CD1c-positive myeloid dendritic cell (primary cell): ENCODE data around the gene ZNF775.

ENCODE experiments used
- DNase-seq: peaks from one replicate; pipeline ENCODE4 v3.0.0-alpha.2; 2016; ENCODE audit errors: extremely low spot score

Gene ZNF775

DNA sequence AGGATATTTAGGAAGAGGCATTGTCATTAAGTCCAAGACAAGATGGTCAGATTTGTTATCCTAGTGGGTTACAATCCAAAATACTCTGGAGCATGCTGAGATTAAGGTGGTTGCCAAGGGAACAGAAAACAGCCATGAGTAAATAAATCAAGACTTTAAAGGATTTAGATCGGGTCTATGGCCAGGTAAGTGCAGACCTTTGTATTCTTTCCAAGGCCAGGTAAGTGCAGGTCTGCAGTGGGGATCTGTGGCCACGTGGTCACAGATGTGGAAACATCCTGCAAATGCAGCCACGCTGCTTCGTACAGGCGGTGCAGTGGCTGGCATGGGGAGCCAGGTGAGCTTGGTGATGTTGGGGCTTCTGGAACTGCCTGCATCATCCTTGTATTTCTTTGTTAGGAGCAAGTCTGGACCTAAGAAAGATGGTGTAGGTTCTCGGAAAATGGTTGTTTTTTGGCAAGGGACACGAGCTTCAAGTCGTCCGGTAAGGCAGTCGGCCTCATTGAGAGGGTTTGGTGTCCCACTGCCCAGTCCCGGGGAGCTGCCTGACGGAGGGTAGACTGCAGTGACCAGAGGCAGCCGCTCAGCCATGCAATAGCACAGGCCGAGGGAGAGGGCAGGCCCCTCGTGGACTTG is 21.8 kb downstream of the ZNF775 start:
- DNase-seq = no peak

DNA sequence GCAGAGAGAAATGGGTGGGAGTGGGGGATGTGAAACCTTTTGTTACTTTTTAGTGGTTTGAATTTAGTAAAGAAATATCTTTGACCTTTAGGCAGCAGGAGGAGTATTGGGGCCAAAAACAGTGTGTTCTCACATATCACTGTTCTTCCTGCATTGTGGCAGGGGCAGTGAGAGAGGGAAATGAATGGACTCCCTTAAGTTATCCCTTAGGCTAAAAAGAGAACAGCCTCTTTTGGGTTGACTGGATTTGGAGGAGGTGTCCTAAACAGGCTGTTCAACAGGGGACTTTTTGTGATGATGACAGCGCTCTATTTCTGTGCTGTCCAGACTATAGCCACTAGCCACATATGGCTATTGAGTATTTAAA is 22.3 kb downstream of the ZNF775 start:
- peak; percentile 18 for DNase-seq

DNA sequence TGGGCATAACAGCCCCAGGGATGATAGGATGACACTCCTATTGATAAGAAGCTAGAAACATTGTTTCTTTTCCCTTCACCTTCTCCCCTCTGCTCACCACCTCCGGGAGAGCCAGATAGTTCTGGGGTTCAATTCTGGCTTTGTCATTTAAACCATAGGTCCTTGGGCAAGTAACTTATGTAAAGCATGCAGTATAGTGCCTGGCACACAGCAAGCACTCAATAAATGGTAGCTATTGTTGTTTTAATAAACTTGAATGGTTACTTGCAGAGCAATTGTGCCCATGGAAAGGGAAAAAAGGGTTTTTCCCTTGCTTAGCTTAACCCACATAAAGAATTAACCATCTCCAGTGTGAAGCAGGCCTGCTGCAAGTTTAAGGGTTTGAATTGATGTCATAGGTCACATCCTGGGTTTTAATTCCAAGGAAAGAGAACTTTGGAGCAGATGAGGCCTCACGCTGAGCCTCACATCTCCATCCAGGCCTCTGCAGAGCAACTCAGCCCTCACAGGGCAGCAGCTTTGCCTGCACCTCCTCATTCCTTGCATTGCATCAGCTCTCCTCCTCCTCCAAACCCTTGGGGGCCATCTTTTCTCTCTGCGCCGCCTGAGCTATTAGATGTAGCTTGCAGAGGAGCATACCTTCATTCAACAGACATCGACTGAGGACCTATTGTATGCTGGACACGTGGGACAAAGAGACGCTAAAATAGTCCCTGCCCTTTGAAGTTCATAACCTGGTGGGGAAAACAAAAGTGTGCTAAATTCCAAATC is 22.9 kb downstream of the ZNF775 start:
- DNase-seq = no peak

DNA sequence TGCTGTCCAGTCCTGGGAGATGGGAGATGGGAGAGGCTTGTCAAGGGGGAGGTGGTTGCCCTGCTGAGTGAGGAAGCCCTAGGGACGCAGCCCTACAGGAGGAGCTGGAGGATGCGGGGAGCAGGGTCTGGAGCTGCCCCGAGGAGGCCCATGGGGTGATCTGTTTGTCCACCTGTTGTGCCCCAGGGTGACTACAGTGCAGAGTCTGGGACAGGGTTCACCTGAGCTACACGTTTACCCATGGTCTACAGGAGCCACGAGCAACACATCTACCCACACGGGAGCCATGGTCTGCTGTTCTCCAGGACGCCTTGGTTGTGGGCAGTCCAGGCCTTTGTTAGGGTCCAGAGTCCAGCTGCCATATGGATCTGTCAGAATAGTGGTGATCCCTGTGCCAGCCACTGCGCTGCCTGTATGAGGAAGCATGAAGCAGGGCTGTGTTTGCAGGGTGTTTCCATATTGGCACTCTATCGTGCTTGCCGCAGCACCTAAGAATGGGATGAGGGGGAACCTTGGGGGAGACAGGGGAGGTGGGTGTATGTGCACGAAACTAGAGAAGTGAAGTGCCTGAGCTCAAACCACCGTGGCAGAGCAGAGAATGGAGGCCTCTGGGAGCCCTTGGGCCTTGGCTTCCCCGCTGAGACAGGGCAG is 23.7 kb downstream of the ZNF775 start:
- DNase-seq = no peak

DNA sequence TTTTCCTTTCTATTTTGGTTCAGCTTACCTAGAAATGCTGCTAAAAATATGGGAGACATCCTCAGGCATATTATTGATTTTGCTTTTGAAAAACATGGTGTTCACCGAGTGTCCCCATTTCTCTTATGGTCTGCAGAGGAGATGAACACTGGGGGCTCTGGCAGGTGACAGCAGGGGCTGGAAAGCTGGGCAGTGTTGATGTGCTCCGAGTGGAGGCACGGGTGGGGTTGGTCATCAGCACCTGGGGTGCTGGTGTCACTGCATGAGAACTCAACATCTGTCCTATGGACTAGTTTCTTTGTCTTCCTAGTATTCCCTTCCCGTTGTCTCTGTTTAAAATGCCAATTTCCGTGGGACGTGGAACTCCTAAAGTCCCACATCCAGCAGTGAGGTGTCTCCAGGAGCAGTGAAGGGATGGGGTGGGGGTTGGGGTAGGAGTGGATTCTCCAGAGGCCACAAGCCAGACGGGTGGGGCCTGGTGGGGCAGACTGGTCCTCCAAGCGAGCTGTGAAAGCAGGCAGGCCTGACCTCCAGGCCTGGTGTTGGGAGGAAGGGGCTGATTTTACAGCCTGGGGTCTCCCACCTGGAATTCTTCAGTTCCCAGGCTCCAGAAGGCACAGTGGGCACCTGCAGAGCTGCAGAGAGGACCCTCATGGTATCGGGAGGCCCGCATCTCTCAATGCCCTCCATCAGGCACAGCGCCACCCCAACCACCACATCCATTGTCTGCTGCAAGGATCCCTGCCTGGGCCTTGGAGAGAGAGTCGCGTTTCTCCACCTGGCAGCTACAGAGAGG is 24.4 kb downstream of the ZNF775 start:
- DNase-seq = no peak

DNA sequence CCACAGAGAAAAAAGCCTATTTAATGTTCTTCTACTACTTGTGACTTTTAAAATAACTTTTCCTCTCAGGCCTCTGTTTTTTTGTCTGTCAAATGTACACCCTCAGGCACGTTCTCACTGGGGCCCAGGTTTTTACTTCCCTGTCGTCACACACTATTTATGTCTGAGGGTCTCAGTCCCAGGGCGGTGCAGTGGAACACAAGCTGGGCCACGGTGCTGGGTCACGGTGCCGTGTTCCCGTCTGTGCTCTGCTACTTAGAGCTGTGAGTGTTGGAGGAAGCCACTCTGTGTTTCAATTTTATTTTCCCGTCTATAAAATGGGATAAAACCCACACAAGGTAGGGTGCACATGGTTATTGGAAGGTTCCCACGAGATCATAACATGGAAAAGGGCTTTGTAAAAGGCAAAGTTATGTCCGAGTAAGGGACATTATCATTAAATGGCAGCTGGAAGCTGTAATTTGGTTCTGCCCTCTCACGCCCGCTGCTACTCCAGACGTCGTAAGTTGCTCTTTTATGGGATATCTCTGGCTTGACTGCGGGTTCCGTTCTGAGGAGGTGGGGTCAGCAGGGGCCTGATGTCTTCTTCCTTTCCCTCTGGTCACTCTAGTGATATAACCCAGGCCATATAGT is 25.2 kb downstream of the ZNF775 start:
- DNase-seq = no peak

DNA sequence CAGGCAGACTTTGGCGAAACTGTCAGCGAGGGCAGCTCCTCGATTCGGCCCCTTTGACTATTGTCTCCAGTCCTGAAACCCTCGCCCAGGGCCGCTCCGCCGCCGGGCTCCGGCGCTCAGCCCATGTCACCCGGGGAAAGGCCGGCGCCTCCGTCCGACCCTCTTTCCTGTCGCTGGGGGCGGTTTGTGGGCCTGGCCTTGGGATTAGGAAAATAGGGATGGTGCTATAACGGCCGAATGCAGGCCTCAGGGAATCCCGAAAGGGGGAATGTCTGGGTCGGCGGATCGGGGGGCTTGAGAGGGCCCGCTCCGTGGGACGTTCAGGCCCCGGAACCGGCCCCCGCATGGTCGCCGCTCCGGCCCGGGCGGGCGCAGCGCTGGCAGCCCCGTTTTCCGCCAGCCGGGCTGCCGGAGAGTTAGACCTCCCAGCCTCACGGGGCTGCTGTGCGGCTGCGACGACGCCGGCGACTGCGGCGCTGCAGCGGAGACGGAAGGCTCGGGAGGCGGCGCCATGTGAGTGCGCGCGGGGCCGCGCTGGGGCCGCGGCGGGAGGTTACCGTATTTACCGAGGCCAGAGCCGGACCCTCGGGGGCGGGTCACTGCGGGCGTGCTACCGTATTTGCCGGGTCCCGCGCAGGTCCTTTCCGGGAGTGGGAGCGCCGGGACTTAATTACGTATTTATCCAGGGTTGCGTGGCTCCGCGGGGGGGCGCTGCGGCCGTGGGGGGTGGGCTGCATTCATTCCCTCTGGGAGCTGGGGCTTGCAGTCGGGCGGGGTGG is 25.9 kb downstream of the ZNF775 start:
- DNase-seq = peak; percentile 87

DNA sequence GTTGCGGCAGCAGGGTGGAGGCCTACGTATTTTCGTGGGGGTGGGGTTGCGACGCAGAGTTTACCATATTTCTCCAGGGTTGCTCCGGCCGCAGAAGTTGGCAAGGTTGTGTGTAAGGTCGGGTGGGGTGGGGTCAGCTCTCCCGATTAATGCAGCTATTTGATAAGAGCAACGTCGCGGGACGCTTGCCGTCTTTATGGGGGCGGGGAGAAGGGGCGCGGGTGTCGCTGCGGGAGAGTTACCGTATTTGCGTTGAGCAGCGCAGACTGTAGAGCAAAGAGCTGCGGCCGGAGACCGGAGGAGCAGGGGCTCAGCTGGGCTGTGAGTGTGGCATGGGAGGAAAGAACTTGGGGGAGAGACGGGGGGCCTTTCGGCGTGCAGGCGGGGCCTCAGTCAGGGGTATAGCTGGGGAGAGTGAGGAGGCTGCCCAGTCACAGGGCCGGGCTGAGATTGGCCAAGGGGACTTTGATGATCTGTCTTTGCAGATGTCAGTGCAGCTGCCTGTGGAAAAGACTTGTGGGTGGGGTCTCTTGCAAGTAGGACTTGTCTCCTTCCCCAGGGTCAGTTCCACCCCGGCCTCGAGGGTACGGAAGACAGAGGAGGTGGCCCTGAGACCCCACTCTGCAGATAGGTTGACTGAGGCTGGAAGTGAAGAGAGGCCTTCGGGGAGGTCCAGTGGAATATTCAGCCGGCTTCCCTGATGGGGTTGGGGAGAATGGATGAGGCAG is 26.6 kb downstream of the ZNF775 start:
- peak; percentile 14 for DNase-seq

DNA sequence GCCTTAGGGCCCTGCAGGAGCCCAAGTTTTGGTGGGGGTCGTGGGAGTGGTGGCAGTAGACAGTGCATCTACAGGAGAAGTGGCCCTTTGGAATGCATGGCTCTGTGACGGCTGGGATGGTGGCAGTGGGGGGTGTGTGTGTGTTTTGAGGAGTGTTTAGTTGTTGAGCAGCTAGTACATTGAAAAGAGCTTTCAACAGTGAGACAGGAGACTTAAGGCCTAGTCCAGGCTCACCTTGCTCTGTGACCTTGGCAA is 27.1 kb downstream of the ZNF775 start:
- no peak for DNase-seq

DNA sequence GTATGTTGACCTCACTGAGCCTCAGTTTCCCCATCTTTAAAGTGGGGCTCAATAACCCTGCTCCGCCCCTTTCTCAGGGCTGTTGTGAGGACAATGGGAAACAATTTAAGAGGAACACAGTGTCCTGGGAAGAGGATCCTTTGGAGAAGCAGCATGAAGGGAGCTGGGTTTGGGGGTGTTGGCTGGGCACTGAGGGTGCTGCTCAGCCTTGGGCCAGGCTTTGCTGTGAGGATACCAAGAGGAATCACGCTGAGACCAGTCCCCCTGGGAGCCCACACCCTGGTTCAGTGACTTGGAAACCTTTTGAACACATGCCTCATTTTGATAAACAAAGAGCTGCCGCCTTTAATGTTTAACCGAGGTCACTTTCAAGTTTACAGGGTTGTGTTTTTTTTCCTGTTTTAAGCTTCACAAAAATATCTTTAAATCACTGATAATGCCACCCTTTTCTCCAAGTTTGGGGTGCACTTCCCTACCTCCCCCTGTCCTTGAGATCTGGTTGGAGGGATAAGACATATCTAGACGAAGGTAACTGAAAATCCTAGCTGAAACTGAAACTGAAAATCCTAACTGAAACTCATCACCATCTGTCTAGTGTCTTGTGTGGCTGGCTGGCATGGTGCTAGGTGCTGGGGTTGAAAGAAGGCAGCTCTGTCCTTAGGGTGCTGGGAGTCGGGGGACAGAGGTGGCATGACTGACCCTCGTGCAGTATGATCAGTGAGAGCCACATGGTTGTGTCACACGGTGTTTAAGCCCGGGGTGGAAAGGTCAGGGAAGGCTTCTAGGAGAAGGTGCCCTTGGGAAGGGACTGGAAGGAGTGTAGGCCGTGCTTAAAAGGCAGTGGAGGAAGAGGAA is 27.7 kb downstream of the ZNF775 start:
- peak; percentile 12 for DNase-seq

DNA sequence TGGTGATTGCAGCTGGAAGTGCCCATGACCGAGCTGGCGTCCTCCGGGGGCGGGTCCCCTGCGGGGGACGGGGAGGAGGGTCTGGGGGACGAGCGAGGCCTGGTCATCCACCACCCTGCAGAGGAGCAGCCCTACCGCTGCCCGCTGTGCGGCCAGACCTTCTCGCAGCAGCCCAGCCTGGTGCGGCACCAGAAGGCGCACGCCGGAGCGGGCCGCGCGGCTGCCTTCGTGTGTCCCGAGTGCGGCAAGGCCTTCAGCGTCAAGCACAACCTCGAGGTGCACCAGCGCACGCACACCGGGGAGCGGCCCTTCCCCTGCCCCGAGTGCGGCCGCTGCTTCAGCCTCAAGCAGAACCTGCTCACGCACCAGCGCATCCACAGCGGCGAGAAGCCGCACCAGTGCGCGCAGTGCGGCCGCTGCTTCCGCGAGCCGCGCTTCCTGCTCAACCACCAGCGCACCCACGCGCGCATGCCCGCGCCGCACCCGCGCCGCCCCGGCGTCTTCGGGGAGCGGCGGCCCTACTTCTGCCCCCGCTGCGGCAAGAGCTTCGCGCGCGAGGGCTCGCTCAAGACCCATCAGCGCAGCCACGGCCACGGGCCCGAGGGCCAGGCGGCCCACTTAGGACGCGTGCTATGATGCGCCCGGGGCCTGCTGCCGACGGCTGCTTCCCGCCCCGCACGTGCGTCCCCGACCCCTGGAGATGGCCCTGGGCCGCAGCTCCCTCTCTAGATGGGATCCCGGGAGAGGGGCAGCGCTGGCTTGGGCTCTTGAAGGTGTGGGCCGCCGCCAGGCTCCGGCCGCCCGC is 28.7 kb downstream of the ZNF775 start:
- DNase-seq = no peak

DNA sequence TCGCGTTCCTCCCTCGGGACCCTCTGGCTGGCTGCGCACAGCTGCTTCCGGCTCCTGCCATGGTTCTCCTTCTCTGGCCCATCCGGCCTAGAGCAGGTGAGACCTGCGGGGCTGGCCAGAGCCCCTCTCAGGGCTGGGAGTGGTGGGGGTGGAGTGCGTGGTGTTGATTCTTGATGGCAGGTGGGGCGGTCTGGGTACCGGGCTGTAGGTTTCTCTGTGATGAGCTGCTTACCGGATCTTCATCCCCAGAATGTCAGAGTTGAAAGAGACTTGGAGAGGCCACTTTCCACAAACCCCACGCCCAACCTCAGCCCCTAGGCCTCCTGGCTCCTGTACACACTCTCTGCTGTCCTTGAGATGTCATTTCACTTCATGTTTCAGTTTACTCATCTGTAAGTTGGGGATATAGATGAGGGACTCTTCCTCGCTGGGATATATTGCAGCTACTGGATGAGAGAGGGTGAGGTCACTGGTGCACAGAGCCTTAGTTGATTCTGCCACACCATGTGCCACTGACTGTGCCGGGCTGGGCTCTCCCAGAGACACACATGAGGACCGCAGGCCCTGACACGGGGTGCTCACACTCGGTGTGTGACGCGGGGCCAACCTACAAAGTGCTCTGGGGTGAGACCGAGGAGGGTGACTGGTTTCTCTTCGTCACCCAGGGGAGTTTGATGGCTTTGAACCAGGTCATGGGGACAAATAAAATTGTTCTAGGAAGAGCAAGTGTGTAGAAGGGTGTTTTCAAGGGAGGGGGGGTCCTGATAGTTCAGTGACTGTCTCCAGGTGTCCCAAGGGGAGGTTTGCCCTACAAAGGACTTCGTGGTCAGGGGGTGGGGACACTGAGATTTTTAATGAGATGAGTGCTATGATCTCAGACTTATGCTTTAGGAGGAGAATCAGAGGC is 29.5 kb downstream of the ZNF775 start:
- DNase-seq = no peak

DNA sequence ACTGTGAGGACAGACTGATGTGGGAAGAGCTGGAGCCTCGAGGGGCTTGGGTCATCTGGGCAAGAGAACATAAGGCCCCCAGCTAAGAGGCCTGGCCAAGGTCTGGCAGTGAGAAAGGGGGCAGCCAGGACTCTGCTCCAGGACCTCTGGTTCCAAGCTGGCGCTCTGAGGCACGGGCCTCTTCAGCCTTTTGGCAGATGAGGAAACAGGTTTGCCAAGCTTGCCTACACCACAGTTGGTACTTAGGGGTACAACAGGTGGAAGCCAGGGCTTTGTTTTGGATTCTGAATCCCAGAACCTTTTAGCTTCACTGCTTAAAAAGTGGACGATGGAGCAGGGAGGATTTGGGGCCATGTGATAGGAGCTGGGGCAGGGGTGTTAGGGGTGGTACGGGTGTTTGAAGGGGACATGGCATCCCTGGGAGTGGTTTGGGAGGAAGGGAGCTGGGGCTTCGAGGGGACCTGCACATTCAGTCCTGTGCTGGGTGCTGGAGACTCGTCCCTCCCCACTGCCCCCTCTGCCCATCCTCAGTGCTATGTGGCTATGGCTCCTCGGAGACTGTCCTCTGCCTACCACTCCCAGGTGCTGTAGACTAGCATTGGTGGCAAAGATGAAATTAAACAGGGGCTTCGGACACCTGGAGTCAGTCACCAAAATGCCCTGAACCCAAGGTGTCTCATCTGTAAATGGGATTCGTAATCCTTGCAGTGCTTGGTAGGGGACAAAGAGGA is 30.3 kb downstream of the ZNF775 start:
- no peak for DNase-seq

DNA sequence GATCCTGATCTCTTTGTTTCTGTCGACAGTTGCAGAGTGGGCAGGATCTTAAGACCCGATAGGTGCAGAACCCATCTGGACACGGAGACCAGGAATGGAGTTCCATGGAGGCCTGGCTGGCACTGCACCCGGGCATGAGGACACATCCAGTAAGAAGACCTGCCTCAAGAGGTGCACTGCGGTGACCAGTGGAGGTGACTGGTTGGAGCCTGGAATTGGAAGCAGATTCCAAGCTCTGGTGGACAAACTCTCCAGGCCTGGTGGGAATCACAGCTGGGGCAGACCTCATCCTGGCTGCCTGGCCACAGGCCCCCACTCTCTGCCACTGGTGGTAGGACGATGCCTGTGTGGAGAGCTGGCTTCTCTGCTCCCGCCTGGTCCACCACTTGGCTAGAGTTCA is 31.0 kb downstream of the ZNF775 start:
- DNase-seq = no peak

DNA sequence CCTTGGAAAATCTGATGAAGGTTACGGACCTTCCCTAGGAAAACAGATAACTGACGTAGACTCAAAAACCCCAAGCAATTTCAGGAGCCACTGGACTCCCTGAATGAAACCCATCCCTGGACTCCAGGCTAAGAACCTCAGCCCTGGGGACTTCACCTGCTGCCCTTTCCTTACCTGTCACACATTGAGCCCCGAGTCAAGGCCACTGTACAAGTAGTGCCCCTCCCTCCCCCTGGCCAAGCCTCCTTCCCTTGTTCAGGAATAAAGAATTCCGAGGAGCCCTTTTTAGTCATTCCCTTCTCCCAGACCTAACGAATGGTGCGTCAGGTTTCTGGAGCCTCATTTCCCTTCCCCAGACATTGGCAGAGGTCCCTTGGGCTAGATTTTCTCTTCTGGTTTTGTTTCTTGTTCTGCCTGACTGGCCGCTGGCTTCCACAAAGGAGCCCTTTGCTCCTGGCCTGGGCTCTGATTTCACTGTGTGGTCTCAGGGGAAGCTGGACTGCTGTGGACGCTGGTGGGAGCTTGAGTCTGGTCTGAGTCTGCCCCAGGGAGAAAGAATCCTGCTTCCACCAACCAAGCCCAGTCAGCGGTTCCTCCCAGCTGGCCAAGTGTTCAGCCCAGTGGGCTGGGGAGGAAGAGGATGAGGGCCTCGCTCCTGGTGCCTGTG is 31.7 kb downstream of the ZNF775 start:
- DNase-seq = no peak

DNA sequence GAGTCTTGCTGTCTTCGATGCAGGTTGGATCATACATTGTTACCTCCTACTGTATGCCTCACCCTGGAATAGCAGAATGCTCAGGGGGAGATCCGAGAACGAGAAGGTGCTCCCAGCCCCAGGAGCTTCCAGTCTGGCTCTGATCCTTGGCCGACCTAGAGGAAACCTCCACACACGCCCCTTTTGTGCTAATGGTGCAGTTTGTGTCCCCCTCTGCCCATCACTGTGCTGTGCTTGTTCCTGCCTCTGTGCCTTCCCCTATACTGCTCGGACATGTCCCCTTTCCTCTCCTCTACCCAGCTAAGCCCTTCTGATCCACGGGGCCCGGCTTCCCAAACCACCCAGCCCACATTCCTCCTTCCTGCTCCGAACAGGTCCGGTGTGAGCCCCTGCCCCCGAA is 32.5 kb downstream of the ZNF775 start:
- DNase-seq = no peak

DNA sequence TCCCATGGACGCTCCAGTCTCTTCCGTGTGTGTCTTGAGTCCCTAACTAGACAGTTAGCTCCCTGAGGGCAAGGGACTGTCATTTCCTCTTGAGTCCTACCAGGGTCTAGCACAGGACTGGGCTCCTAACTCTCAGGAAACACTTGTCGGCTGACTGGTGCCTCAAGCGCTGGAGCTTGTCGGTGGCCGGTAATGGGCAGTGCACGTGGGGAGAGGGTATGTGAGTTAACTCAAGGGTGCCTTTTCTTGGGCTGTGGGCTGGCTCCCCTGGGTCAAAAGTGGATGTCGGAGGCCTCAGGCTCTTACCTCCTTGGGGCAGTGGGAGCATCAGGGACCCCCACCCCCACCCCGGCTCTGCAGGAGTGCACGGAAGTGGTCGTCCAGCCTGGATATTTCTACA is 32.9 kb downstream of the ZNF775 start:
- DNase-seq = no peak
